Small intestine (tissue), 7 donors: ENCODE data around the gene YIF1A. TPM values are rescaled to one million over a fixed set of nuclear protein-coding genes. Genes with fewer than 3 reads are reported as not detected.

Experiments used
- DNase-seq, 2 donors: peaks; one replicate each; pipeline versions ENCODE4 v3.0.0 to v3.0.0-alpha.2; 2013
- FAIRE-seq: peaks from 2 replicates; lab custom pipeline; 2012; peaks lifted over from hg19 to GRCh38; lab: Jason Lieb, UNC
- H3K27ac ChIP-seq, 3 donors: one replicate each; pipeline ENCODE4 v1.5.1; 2013; ENCODE audit warnings: low read length in 2 of 3, mild to moderate bottlenecking in 2 of 3, control low read depth in 1 of 3, inconsistent platforms in 1 of 3, low read depth in 1 of 3, moderate library complexity in 1 of 3
- H3K27me3 ChIP-seq, 3 donors: one replicate each; pipeline ENCODE4 v1.6.1; 2013; ENCODE audit warnings: low read length in 3 of 3, inconsistent platforms in 1 of 3; ENCODE audit not compliant: control insufficient read depth in 3 of 3, insufficient read depth in 3 of 3
- H3K36me3 ChIP-seq, 3 donors: one replicate each; pipeline ENCODE4 v1.6.1; 2013; ENCODE audit warnings: low read length in 3 of 3, inconsistent platforms in 1 of 3, low read depth in 1 of 3, mild to moderate bottlenecking in 1 of 3, moderate library complexity in 1 of 3; ENCODE audit not compliant: control insufficient read depth in 3 of 3, insufficient read depth in 2 of 3
- H3K4me1 ChIP-seq, 3 donors: one replicate each; pipeline ENCODE4 v1.6.1; 2013; ENCODE audit warnings: low read length in 2 of 3, inconsistent platforms in 1 of 3, low read depth in 1 of 3, mild to moderate bottlenecking in 1 of 3, moderate library complexity in 1 of 3; ENCODE audit not compliant: control insufficient read depth in 3 of 3, insufficient read depth in 2 of 3
- H3K4me3 ChIP-seq, 3 donors: one replicate each; pipeline ENCODE4 v1.5.1; 2013; ENCODE audit warnings: low read length in 3 of 3, control low read depth in 1 of 3, inconsistent platforms in 1 of 3, low read depth in 1 of 3, mild to moderate bottlenecking in 1 of 3, moderate library complexity in 1 of 3
- H3K9me3 ChIP-seq, 2 donors: one replicate each; pipeline ENCODE4 v1.6.1; 2013; ENCODE audit warnings: low read depth in 1 of 2, low read length in 1 of 2; ENCODE audit not compliant: control insufficient read depth in 2 of 2, insufficient read depth in 1 of 2
- WGBS, 3 donors: extraction: QIAGEN DNeasy Blood & Tissue Kit; methylation state at CpG; one replicate each; pipeline ENCODE4 v1.1.7; 2013; 5-methylcytosine and 5-hydroxymethylcytosine counted together
- polyA plus RNA-seq, 4 donors: library from polyadenylated mRNA; stranded (reverse) in 3 of 4; unstranded in 1 of 4; fragments of 200-250 nt in 3 of 4; fragments of 120-200 nt in 1 of 4; gene quantifications; one replicate each; pipeline versions ENCODE4 v1.2.1 to v1.2.3, GENCODE V29; 2013
- donor health status: healthy with polysubstance abuse.
- donor health status: control.
- donor health status: control.
- donor health status: Bipolar disorder and iron deficiency.
- donor health status: healthy.

The YIF1A gene
- polyA plus RNA-seq, 4 donors = 102 to 144 (median 135) TPM

- no peak for FAIRE-seq
Measured at GRCh38 chr11:66333896-66334604, 45.1 kb upstream of the YIF1A start.

DNA sequence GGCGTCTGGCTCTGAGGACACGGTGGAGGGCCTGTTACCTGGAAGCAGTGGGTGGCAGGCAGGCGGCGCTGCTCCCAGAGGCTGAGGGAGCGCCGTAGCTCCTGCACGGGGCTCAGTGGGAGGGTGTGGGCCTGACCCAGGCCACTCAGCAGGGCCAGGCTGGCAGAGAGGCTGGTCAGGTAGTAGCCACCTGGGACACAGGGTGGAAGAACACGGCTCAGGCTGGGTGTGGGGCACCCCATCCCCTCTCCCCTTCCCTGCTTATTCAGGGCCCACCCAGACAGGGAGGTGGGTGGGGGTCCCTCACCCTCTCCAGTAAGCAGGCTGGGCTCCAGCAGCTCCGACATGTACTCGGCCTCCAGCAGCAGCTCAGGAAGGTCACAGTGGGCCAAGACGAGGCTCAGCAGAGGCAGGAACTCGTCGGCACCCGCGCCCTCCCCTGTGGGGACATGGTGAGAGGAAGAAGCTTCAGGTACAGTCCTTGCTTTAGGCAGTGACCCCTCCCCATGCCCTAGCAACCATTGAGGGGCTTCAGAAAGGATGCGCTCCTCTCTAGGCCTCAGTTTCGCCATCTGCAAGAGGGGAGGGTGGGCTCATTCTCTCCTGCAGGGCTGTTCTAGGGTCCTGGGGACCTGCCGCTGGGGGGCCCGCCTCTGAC lies 44.4 kb upstream of the YIF1A start:
- Histone ChIP-seq H3K4me3 (no peak overlapping the region), H3K4me1 (peaks cover 0 to 17% (median 0%) of the 10 kb centered on the region in 3 donors), H3K9me3 (no peaks in the 10 kb centered on the region), H3K36me3 (peaks cover 0 to 49% (median 0%) of the 10 kb centered on the region in 3 donors), H3K27me3 (no peaks in the 10 kb centered on the region), H3K27ac (no peak overlapping the region)
- no peak for FAIRE-seq
- WGBS, 3 donors = 89 to 92% (median 91%) methylated on average over 19 of the region's 19 CpGs
- no peak for DNase-seq

More at GRCh38 chr11:66333896-66334604, 45.1 kb upstream of the YIF1A start:
- no peak for DNase-seq
- 87 to 93% (median 90%) methylated on average over 27 to 29 of the region's 29 CpGs for WGBS, 3 donors
- no peak overlapping the region for H3K4me3 ChIP-seq
- H3K4me1 ChIP-seq = peaks cover 0 to 17% (median 0%) of the 10 kb centered on the region in 3 donors
- H3K27me3 ChIP-seq = no peaks in the 10 kb centered on the region
- peaks cover 0 to 56% (median 5%) of the 10 kb centered on the region in 3 donors for H3K36me3 ChIP-seq
- no peaks in the 10 kb centered on the region for H3K9me3 ChIP-seq
- no peak overlapping the region for H3K27ac ChIP-seq

DNA sequence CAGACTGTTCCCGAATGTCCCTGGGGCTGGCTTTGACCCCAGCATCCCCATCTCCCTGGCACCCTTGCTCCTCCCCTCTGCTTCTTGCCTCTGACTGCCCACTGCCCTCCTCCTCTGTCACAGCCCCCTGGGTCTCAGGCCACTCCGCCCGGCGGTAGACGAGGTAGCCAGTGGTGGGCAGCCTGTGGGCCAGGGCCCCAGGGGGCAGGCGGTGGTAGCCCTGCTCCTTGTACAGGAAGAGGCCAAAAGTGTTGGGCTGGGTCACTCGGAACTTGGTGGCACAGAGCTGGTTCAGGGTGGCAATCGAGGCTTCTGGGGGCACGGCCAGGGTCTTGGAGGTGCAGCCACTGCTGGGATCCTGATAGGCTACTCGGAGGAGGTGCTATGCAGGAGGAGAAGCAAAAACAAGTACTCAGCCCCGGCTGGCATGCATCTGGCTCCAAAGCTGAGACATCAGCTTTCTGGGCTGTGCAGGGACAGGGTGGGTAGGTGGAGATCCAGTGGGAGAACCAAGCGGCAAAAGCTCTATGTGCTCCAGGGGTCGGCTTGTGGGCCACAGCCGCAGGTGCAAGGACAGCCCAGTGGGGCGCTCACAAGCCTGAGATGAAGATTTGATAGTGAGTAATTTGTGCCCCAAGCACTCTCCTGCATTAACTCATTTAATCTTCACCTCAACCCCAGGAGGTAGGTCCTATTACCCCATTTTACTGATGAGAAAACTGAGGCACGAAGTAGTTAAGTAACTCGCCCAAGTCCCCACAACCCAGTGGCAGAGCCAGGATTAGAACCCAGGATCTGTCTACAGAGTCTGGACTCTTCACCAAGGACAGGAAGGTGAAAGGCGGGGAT lies 43.7 kb upstream of the YIF1A start:
- 79 to 87% (median 86%) methylated on average over 17 to 18 of the region's 18 CpGs for WGBS, 3 donors
- Histone ChIP-seq H3K36me3 (peaks cover 0 to 41% (median 0%) of the 10 kb centered on the region in 3 donors), H3K4me1 (peaks cover 0 to 22% (median 0%) of the 10 kb centered on the region in 3 donors), H3K27me3 (no peaks in the 10 kb centered on the region), H3K4me3 (no peak overlapping the region), H3K9me3 (no peaks in the 10 kb centered on the region), H3K27ac (no peak overlapping the region)
- DNase-seq (no peak), FAIRE-seq (no peak)

GRCh38 chr11:66331542-66332370 lies 42.8 kb upstream of the YIF1A start:
- Histone ChIP-seq H3K9me3 (no peaks in the 10 kb centered on the region), H3K27me3 (no peaks in the 10 kb centered on the region), H3K4me3 (no peak overlapping the region), H3K4me1 (peaks cover 0 to 26% (median 0%) of the 10 kb centered on the region in 3 donors), H3K36me3 (peaks cover 0 to 33% (median 0%) of the 10 kb centered on the region in 3 donors), H3K27ac (no peak overlapping the region)
- FAIRE-seq = no peak
- WGBS, 3 donors = 91 to 92% (median 92%) methylated on average over 12 of the region's 12 CpGs
- no peak for DNase-seq

GRCh38 chr11:66330931-66331330 lies 42.0 kb upstream of the YIF1A start:
- no peak for FAIRE-seq
- no peak for DNase-seq
- 66 to 77% (median 74%) methylated on average over 10 of the region's 10 CpGs for WGBS, 3 donors
- H3K36me3 ChIP-seq = peaks cover 0 to 32% (median 0%) of the 10 kb centered on the region in 3 donors
- no peak overlapping the region for H3K4me3 ChIP-seq
- H3K27me3 ChIP-seq = no peaks in the 10 kb centered on the region
- no peak overlapping the region for H3K27ac ChIP-seq
- peaks cover 0 to 22% (median 0%) of the 10 kb centered on the region in 3 donors for H3K4me1 ChIP-seq
- no peaks in the 10 kb centered on the region for H3K9me3 ChIP-seq

- Histone ChIP-seq H3K4me1 (peaks cover 0 to 15% (median 0%) of the 10 kb centered on the region in 3 donors), H3K9me3 (no peaks in the 10 kb centered on the region), H3K4me3 (no peak overlapping the region), H3K27ac (no peak overlapping the region), H3K27me3 (no peaks in the 10 kb centered on the region), H3K36me3 (peaks cover 0 to 27% (median 0%) of the 10 kb centered on the region in 3 donors)
- 75 to 85% (median 85%) methylated on average over 3 of the region's 3 CpGs for WGBS, 3 donors
- DNase-seq (no peak), FAIRE-seq (no peak)
Measured at GRCh38 chr11:66329165-66329673, 40.3 kb upstream of the YIF1A start.

DNA sequence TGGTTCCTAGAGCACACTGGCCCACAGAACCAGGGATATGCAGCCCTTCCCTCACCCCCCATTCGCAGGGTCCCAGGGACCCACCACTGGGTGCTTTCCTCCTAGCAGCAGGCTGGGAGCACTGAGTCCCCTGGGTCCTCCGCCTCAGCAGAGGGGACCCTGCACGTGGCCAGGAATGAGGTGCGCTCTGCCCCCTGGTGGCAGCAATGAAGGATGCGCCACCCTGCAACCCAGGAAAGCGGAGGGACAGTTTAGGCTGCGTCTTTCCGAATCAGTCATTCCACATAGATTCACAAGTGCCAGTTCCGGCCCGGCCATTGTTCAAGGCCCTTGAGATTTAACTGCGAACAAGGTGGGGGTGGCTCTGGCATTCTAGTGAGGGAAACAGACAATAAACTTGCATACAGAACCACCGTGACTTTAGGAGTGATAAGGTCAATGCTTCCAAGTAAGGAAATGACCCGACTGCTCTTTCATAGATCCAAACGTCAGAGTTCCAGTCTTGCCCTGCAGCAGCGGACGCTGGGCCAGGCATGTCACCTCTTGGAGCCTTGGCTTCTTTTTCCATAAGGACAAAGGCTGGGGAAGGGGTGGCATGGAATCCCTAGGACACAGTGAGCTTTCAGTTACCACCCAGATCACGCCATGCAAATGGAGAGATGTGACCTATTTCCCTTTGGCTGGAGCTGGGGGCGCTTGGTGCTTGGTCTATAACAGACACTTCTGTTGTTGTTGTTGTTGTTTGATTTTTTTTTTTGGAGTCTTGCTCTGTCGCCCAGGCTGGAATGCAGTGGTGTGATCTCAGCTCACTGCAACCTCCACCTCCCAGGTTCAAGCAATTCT lies 39.6 kb upstream of the YIF1A start:
- DNase-seq = peak; percentile 73 to 90
- Histone ChIP-seq H3K4me3 (no peak overlapping the region), H3K36me3 (peaks cover 0 to 24% (median 0%) of the 10 kb centered on the region in 3 donors), H3K4me1 (peaks cover 0 to 15% (median 0%) of the 10 kb centered on the region in 3 donors), H3K27ac (peak overlapping the region in 1 of 3 donors; percentile 18), H3K27me3 (no peaks in the 10 kb centered on the region), H3K9me3 (no peaks in the 10 kb centered on the region)
- 10 to 14% (median 12%) methylated on average over 18 to 19 of the region's 19 CpGs for WGBS, 3 donors
- no peak for FAIRE-seq
